Measurements from ENCODE around the gene SLC20A1. TPM values are rescaled to one million over a fixed set of nuclear protein-coding genes. Genes with fewer than 3 reads are reported as not detected.

Gene SLC20A1, protein sequence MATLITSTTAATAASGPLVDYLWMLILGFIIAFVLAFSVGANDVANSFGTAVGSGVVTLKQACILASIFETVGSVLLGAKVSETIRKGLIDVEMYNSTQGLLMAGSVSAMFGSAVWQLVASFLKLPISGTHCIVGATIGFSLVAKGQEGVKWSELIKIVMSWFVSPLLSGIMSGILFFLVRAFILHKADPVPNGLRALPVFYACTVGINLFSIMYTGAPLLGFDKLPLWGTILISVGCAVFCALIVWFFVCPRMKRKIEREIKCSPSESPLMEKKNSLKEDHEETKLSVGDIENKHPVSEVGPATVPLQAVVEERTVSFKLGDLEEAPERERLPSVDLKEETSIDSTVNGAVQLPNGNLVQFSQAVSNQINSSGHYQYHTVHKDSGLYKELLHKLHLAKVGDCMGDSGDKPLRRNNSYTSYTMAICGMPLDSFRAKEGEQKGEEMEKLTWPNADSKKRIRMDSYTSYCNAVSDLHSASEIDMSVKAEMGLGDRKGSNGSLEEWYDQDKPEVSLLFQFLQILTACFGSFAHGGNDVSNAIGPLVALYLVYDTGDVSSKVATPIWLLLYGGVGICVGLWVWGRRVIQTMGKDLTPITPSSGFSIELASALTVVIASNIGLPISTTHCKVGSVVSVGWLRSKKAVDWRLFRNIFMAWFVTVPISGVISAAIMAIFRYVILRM
- 76.6 TPM for polyA plus RNA-seq (2013, experiment 1 of 4)
- 78.3 TPM for polyA plus RNA-seq (2013, experiment 2 of 4)
- polyA plus RNA-seq (2013, experiment 3 of 4), result 43.7 TPM
- polyA plus RNA-seq (2013, experiment 4 of 4), result 46.8 TPM

GRCh38 chr2:112645310-112646101, at the start of gene SLC20A1:
SLC20A1 (plus strand) TSS chr2:112645939; CDS start chr2:112646829, 890 bp downstream.
- peaks cover 24% of the 10 kb centered on the region for H3K27me3 ChIP-seq (ENCODE audit: control insufficient read depth, insufficient read depth, low read length, poor library complexity, severe bottlenecking)
- H3K4me1 ChIP-seq (ENCODE audit: control insufficient read depth, insufficient read depth, low read length), result peaks cover 8% of the 10 kb centered on the region
- 0% methylated on average over 86 to 87 of the region's 87 CpGs for WGBS, 2 experiments
- peaks cover 4% of the 10 kb centered on the region for H3K36me3 ChIP-seq (ENCODE audit: control insufficient read depth, insufficient read depth, low read length)
- H3K4me3 ChIP-seq (ENCODE audit: insufficient read depth, low read depth, low read length), result peak within 1 kb of the TSS; percentile 90
- no peaks in the 10 kb centered on the region for H3K9me3 ChIP-seq (ENCODE audit: control insufficient read depth, low read length)
- peak within 1 kb of the TSS; percentile 88 for H3K27ac ChIP-seq (ENCODE audit: insufficient read depth, low read depth, low read length, poor library complexity, severe bottlenecking)

GRCh38 chr2:112597537-112598322, 48.0 kb upstream of the SLC20A1 start:
- Histone ChIP-seq H3K4me3 (ENCODE audit: insufficient read depth, low read depth, low read length) (no peak overlapping the region), H3K4me1 (ENCODE audit: control insufficient read depth, insufficient read depth, low read length) (no peaks in the 10 kb centered on the region), H3K27ac (ENCODE audit: insufficient read depth, low read depth, low read length, poor library complexity, severe bottlenecking) (no peak overlapping the region), H3K36me3 (ENCODE audit: control insufficient read depth, insufficient read depth, low read length) (no peaks in the 10 kb centered on the region), H3K9me3 (ENCODE audit: control insufficient read depth, low read length) (no peaks in the 10 kb centered on the region), H3K27me3 (ENCODE audit: control insufficient read depth, insufficient read depth, low read length, poor library complexity, severe bottlenecking) (no peaks in the 10 kb centered on the region)
- WGBS, 2 experiments, result 92 to 94% methylated on average over 10 of the region's 10 CpGs

- Histone ChIP-seq H3K4me1 (ENCODE audit: control insufficient read depth, insufficient read depth, low read length) (no peaks in the 10 kb centered on the region), H3K9me3 (ENCODE audit: control insufficient read depth, low read length) (no peaks in the 10 kb centered on the region), H3K27me3 (ENCODE audit: control insufficient read depth, insufficient read depth, low read length, poor library complexity, severe bottlenecking) (no peaks in the 10 kb centered on the region), H3K4me3 (ENCODE audit: insufficient read depth, low read depth, low read length) (no peak overlapping the region), H3K27ac (ENCODE audit: insufficient read depth, low read depth, low read length, poor library complexity, severe bottlenecking) (no peak overlapping the region), H3K36me3 (ENCODE audit: control insufficient read depth, insufficient read depth, low read length) (no peaks in the 10 kb centered on the region)
- WGBS, 2 experiments, result 89 to 93% methylated on average over 3 of the region's 3 CpGs
Observed at GRCh38 chr2:112600634-112601033, 45.1 kb upstream of the SLC20A1 start.

DNA sequence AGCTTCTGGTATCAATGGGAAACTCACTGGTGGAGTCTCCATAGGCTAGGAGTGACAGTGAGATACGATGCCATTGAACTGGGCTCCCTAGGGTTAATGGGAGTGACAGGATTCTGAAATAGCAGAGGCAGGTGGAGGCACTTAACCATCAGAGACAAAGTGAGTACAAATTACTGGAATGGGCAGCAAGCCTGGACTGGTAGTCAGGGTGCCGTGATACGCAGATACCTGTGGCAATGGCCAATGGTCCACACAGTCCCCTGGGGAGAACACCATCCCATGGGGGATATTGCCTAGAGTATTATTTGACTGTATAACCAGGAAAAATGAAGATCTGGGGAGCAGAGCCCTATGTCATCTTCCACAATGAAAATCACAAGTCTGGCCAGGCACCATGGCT, 44.0 kb upstream of the SLC20A1 start:
- WGBS, 2 experiments, result 91 to 95% methylated on average over 3 of the region's 3 CpGs
- no peaks in the 10 kb centered on the region for H3K36me3 ChIP-seq (ENCODE audit: control insufficient read depth, insufficient read depth, low read length)
- H3K4me3 ChIP-seq (ENCODE audit: insufficient read depth, low read depth, low read length), result no peak overlapping the region
- no peaks in the 10 kb centered on the region for H3K27me3 ChIP-seq (ENCODE audit: control insufficient read depth, insufficient read depth, low read length, poor library complexity, severe bottlenecking)
- H3K9me3 ChIP-seq (ENCODE audit: control insufficient read depth, low read length), result no peaks in the 10 kb centered on the region
- no peaks in the 10 kb centered on the region for H3K4me1 ChIP-seq (ENCODE audit: control insufficient read depth, insufficient read depth, low read length)
- no peak overlapping the region for H3K27ac ChIP-seq (ENCODE audit: insufficient read depth, low read depth, low read length, poor library complexity, severe bottlenecking)

GRCh38 chr2:112602917-112603316, 42.8 kb upstream of the SLC20A1 start:
- Histone ChIP-seq H3K36me3 (ENCODE audit: control insufficient read depth, insufficient read depth, low read length) (no peaks in the 10 kb centered on the region), H3K9me3 (ENCODE audit: control insufficient read depth, low read length) (no peaks in the 10 kb centered on the region), H3K27me3 (ENCODE audit: control insufficient read depth, insufficient read depth, low read length, poor library complexity, severe bottlenecking) (no peaks in the 10 kb centered on the region), H3K4me1 (ENCODE audit: control insufficient read depth, insufficient read depth, low read length) (no peaks in the 10 kb centered on the region), H3K4me3 (ENCODE audit: insufficient read depth, low read depth, low read length) (no peak overlapping the region), H3K27ac (ENCODE audit: insufficient read depth, low read depth, low read length, poor library complexity, severe bottlenecking) (no peak overlapping the region)
- WGBS, 2 experiments, result 91 to 96% methylated on average over 3 of the region's 3 CpGs

GRCh38 chr2:112603731-112604130, 42.0 kb upstream of the SLC20A1 start:
- H3K9me3 ChIP-seq (ENCODE audit: control insufficient read depth, low read length), result no peaks in the 10 kb centered on the region
- H3K4me1 ChIP-seq (ENCODE audit: control insufficient read depth, insufficient read depth, low read length), result no peaks in the 10 kb centered on the region
- no peaks in the 10 kb centered on the region for H3K27me3 ChIP-seq (ENCODE audit: control insufficient read depth, insufficient read depth, low read length, poor library complexity, severe bottlenecking)
- H3K36me3 ChIP-seq (ENCODE audit: control insufficient read depth, insufficient read depth, low read length), result no peaks in the 10 kb centered on the region
- no peak overlapping the region for H3K4me3 ChIP-seq (ENCODE audit: insufficient read depth, low read depth, low read length)
- no peak overlapping the region for H3K27ac ChIP-seq (ENCODE audit: insufficient read depth, low read depth, low read length, poor library complexity, severe bottlenecking)
- 88 to 91% methylated on average over 2 of the region's 2 CpGs for WGBS, 2 experiments

GRCh38 chr2:112604952-112605351, 40.8 kb upstream of the SLC20A1 start:
- Histone ChIP-seq H3K4me3 (ENCODE audit: insufficient read depth, low read depth, low read length) (no peak overlapping the region), H3K9me3 (ENCODE audit: control insufficient read depth, low read length) (no peaks in the 10 kb centered on the region), H3K36me3 (ENCODE audit: control insufficient read depth, insufficient read depth, low read length) (no peaks in the 10 kb centered on the region), H3K27me3 (ENCODE audit: control insufficient read depth, insufficient read depth, low read length, poor library complexity, severe bottlenecking) (no peaks in the 10 kb centered on the region), H3K4me1 (ENCODE audit: control insufficient read depth, insufficient read depth, low read length) (no peaks in the 10 kb centered on the region), H3K27ac (ENCODE audit: insufficient read depth, low read depth, low read length, poor library complexity, severe bottlenecking) (no peak overlapping the region)
- WGBS, 2 experiments, result 86 to 90% methylated on average over 4 of the region's 4 CpGs

- Histone ChIP-seq H3K9me3 (ENCODE audit: control insufficient read depth, low read length) (no peaks in the 10 kb centered on the region), H3K4me1 (ENCODE audit: control insufficient read depth, insufficient read depth, low read length) (no peaks in the 10 kb centered on the region)
- WGBS, 2 experiments, result 91% methylated on average over 5 of the region's 5 CpGs
Observed at GRCh38 chr2:112605926-112606325, 39.8 kb upstream of the SLC20A1 start.

GRCh38 chr2:112606547-112606946, 39.2 kb upstream of the SLC20A1 start:
- no peak overlapping the region for H3K27ac ChIP-seq (ENCODE audit: insufficient read depth, low read depth, low read length, poor library complexity, severe bottlenecking)
- H3K9me3 ChIP-seq (ENCODE audit: control insufficient read depth, low read length), result no peaks in the 10 kb centered on the region
- WGBS, 2 experiments, result 89 to 90% methylated on average over 4 of the region's 4 CpGs
- no peaks in the 10 kb centered on the region for H3K27me3 ChIP-seq (ENCODE audit: control insufficient read depth, insufficient read depth, low read length, poor library complexity, severe bottlenecking)
- H3K4me3 ChIP-seq (ENCODE audit: insufficient read depth, low read depth, low read length), result no peak overlapping the region
- no peaks in the 10 kb centered on the region for H3K36me3 ChIP-seq (ENCODE audit: control insufficient read depth, insufficient read depth, low read length)
- H3K4me1 ChIP-seq (ENCODE audit: control insufficient read depth, insufficient read depth, low read length), result no peaks in the 10 kb centered on the region

More at GRCh38 chr2:112605926-112606325, 39.8 kb upstream of the SLC20A1 start:
- H3K27me3 ChIP-seq (ENCODE audit: control insufficient read depth, insufficient read depth, low read length, poor library complexity, severe bottlenecking), result no peaks in the 10 kb centered on the region
- H3K27ac ChIP-seq (ENCODE audit: insufficient read depth, low read depth, low read length, poor library complexity, severe bottlenecking), result no peak overlapping the region
- H3K36me3 ChIP-seq (ENCODE audit: control insufficient read depth, insufficient read depth, low read length), result no peaks in the 10 kb centered on the region
- no peak overlapping the region for H3K4me3 ChIP-seq (ENCODE audit: insufficient read depth, low read depth, low read length)
